GM12878 (cell line): ENCODE measurements around the gene PSMG3. TPM values are rescaled to one million over a fixed set of nuclear protein-coding genes. Genes with fewer than 3 reads are reported as not detected.

Experiments used
- ATAC-seq: fragments of 200-7000 bp; cut with Tn5 transposase; 3 replicates; pipeline ENCODE4 v1.9.1; 2020; ENCODE audit warnings: mild to moderate bottlenecking, moderate library complexity
- BruUV-seq: library from RNA; stranded (reverse); fragments of 400-500 nt; replicated peaks from 2 replicates; lab custom pipeline; 2021; lab: Mats Ljungman, UMichigan
- CTCF ChIA-PET: fragments of 300-600 bp; sonication (Branson Sonifier 250); formaldehyde crosslinking; extraction: SDS; loops from one replicate; lab custom pipeline; 2021; ENCODE audit warnings: inconsistent platforms; lab: Yijun Ruan, JAX
- POLR2A ChIA-PET: fragments of 350-600 bp; formaldehyde crosslinking; extraction: SDS; loops from one replicate; lab custom pipeline; 2021; ENCODE audit warnings: inconsistent platforms; lab: Charles Lee
- RAD21 ChIA-PET: fragments of 300-600 bp; sonication (Branson Sonifier 250); formaldehyde crosslinking; loops from one replicate; lab custom pipeline; 2023; ENCODE audit warnings: antibody characterized with exemption; ENCODE audit not compliant: unreplicated experiment; lab: Charles Lee
- SMC1A ChIA-PET: fragments of 300-600 bp; sonication (Branson Sonifier 250); formaldehyde crosslinking; loops from one replicate; lab custom pipeline; 2023; ENCODE audit not compliant: unreplicated experiment, uncharacterized antibody; lab: Charles Lee
- DNase-seq: peaks from one replicate; pipeline ENCODE4 v3.0.0-alpha.2; 2011; ENCODE audit warnings: low read depth, low spot score
- FAIRE-seq: peaks from 3 replicates; lab custom pipeline; 2011; peaks lifted over from hg19 to GRCh38; lab: Jason Lieb, UNC
- H2AFZ ChIP-seq: 2 replicates; pipeline ENCODE4 v1.6.0; 2011; ENCODE audit warnings: low read depth, low read length, control low read depth; ENCODE audit not compliant: control insufficient read depth
- H3K27ac ChIP-seq: 2 replicates; pipeline ENCODE4 v1.5.1; 2011; ENCODE audit warnings: control low read depth; ENCODE audit not compliant: control insufficient read depth, insufficient read depth
- H3K27me3 ChIP-seq, 2 experiments: replicated peaks in 1 of 2; 2 replicates each; pipeline versions ENCODE4 v1.6.0 to v1.6.1; 2011; ENCODE audit warnings: low read length in 1 of 2; ENCODE audit not compliant: control insufficient read depth in 2 of 2, insufficient read depth in 2 of 2
- H3K36me3 ChIP-seq, 2 experiments: 2 replicates each; pipeline ENCODE4 v1.5.1; 2011; ENCODE audit warnings: low read length in 1 of 2; ENCODE audit not compliant: control insufficient read depth in 2 of 2, insufficient read depth in 2 of 2
- H3K4me1 ChIP-seq: 2 replicates; pipeline ENCODE4 v1.6.1; 2011; ENCODE audit warnings: mild to moderate bottlenecking, low read length, moderate library complexity, mixed read lengths; ENCODE audit not compliant: control insufficient read depth, insufficient read depth
- H3K4me2 ChIP-seq: 2 replicates; pipeline ENCODE4 v1.6.0; 2011; ENCODE audit warnings: control low read depth; ENCODE audit not compliant: control insufficient read depth, insufficient read depth
- H3K4me3 ChIP-seq: fragments of 200-600 bp; sonication (generic); 2 replicates; pipeline ENCODE4 v1.5.1; 2016
- H3K79me2 ChIP-seq: 2 replicates; pipeline ENCODE4 v1.6.0; 2011; ENCODE audit warnings: low read length; ENCODE audit not compliant: control insufficient read depth, insufficient read depth
- H3K9ac ChIP-seq: 2 replicates; pipeline ENCODE4 v1.8.0; 2011; ENCODE audit warnings: low read length, control low read depth, mixed read lengths; ENCODE audit not compliant: control insufficient read depth, insufficient read depth
- H3K9me3 ChIP-seq: replicated peaks from 3 replicates; pipeline ENCODE4 v1.5.1; 2011; ENCODE audit warnings: mild to moderate bottlenecking, low read length; ENCODE audit not compliant: control insufficient read depth, insufficient read depth
- H4K20me1 ChIP-seq: 2 replicates; pipeline ENCODE4 v1.6.0; 2011; ENCODE audit not compliant: control insufficient read depth, insufficient read depth
- E4F1 ChIP-seq: fragments of 450-650 bp; IDR thresholded peaks from 2 replicates; pipeline ENCODE4 v1.6.1; 2018; ENCODE audit warnings: borderline replicate concordance, mild to moderate bottlenecking; ENCODE audit not compliant: partially characterized antibody
- EZH2 ChIP-seq: IDR thresholded peaks from 2 replicates; pipeline ENCODE4 v1.6.1; 2012; ENCODE audit warnings: low read depth, mild to moderate bottlenecking, control low read depth, inconsistent platforms, low read length, borderline replicate concordance; ENCODE audit not compliant: control insufficient read depth
- HDAC6 ChIP-seq: fragments of 200-600 bp; sonication (generic); IDR thresholded peaks from one replicate; pipeline ENCODE4 v1.8.0; 2017; ENCODE audit warnings: antibody characterized with exemption; ENCODE audit not compliant: unreplicated experiment
- HSF1 ChIP-seq: fragments of 150-350 bp; IDR thresholded peaks from 2 replicates; pipeline ENCODE4 v1.6.1; 2014; ENCODE audit warnings: mild to moderate bottlenecking, low read depth, low read length
- JUNB ChIP-seq: IDR thresholded peaks from 2 replicates; pipeline ENCODE4 v1.6.1; 2016; ENCODE audit warnings: antibody characterized with exemption, mild to moderate bottlenecking
- MEF2A ChIP-seq: IDR thresholded peaks from 2 replicates; pipeline ENCODE4 v1.6.1; 2011; ENCODE audit warnings: low read depth, mild to moderate bottlenecking, low read length, moderate library complexity; ENCODE audit not compliant: insufficient read depth
- NR2C1 ChIP-seq: fragments of 450-650 bp; IDR thresholded peaks from 2 replicates; pipeline ENCODE4 v1.6.1; 2017; ENCODE audit warnings: antibody characterized with exemption, mild to moderate bottlenecking, moderate library complexity
- RFX5 ChIP-seq: IDR thresholded peaks from 2 replicates; pipeline ENCODE4 v1.6.1; 2011; ENCODE audit warnings: low read depth, low read length, improper control_type of control experiment
- SIX5 ChIP-seq: IDR thresholded peaks from 2 replicates; pipeline ENCODE4 v1.6.1; 2011; ENCODE audit warnings: mild to moderate bottlenecking, low read depth, low read length, moderate library complexity; ENCODE audit not compliant: severe bottlenecking
- ZSCAN29 ChIP-seq: fragments of 450-650 bp; IDR thresholded peaks from 2 replicates; pipeline ENCODE4 v1.6.1; 2017; ENCODE audit warnings: mild to moderate bottlenecking, moderate library complexity
- WGBS: methylation state at CpG from one replicate; pipeline ENCODE4 v1.1.6; 2016; ENCODE audit warnings: low lambda C conversion rate; ENCODE audit not compliant: insufficient replicate concordance, insufficient coverage; ENCODE audit errors: missing lambda C conversion rate; 5-methylcytosine and 5-hydroxymethylcytosine counted together
- in situ Hi-C: fragments of 300-500 bp; cut with MboI; formaldehyde crosslinking; loops from 9 replicates; pipeline ENCODE4 v1.14.3; 2018; ENCODE audit warnings: mixed read lengths
- intact Hi-C: fragments of 100-400 bp; cut with micrococcal nuclease; formaldehyde crosslinking; loops from one replicate; pipeline ENCODE4 v1.14.2; 2022; ENCODE audit not compliant: unreplicated experiment
- polyA plus RNA-seq, 11 experiments: library from polyadenylated mRNA; depleted of rRNA in 4 of 11; unstranded in 6 of 11; stranded (reverse) in 5 of 11; fragments of >200 nt; fragmentation: Nextera tagmentation in 4 of 11; fragmentation: Illumina TruSeq in 1 of 11; extraction: Ambion mirVana in 4 of 11; extraction: Trizol in 1 of 11; gene quantifications; 1 replicate in 1 of 11; 2 replicates in 10 of 11; pipeline versions ENCODE4 v1.2.1 to v1.2.3, GENCODE V29; 2011 to 2016; ENCODE audit warnings: inconsistent platforms in 2 of 11, missing spikeins in 2 of 11, low read depth in 1 of 11
- total RNA-seq, 4 experiments: library from RNA; depleted of rRNA in 3 of 4; stranded (reverse); fragments of >200 nt in 3 of 4; fragmentation: Illumina TruSeq in 1 of 4; extraction: Trizol in 1 of 4; gene quantifications; 2 replicates each; pipeline versions ENCODE4 v1.2.1 to v1.2.3, GENCODE V29; 2013 to 2021
- TF ChIP-seq, protein P1 (sequence below): fragments of 450-650 bp; IDR thresholded peaks from 2 replicates; pipeline ENCODE4 v1.6.1; 2016; ENCODE audit warnings: mild to moderate bottlenecking
- TF ChIP-seq, protein P2 (sequence below): fragments of 450-650 bp; IDR thresholded peaks from 2 replicates; pipeline ENCODE4 v1.6.1; 2014; ENCODE audit warnings: mild to moderate bottlenecking

PSMG3 gene
- total and polyA plus RNA-seq, 10 of the 15 experiments (the other 5 are each of a cell fraction or from before 2014, with no cell fraction given), result 23.9 to 115 (median 60.6) TPM

DNA sequence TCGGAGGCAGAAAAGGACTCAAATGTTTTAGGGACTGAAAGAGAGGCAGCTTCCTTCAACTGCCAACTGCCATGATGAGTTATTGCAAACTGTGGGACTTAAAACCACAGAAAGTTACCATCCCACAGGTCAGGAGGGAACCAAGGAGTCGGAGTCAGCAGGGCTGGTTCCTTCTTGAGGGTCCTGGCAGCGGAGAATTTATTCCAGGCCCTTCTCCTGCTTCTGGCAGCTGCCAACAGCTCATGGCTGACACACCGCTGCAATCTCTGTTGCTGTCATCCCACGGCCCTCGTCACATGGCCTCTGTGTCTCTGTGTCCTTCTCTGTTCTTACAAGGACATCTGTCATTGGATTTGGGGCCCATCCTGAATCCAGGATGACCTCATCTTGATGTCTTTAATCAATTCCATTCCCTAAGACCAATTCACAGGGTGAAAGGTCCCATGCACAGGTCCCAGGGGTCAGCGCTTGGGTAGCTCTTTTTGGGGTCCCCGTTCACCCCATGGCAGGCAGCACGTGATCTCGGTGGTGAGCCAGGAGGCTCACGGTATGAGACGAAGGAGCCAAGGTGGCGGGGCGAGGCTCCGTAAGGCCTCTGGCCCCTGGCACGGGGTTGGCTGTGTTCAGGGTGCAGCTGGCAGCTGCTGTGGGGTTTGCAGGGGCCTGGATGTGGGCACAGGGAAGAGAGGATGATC is 27.4 kb upstream of the PSMG3 start:
- Histone ChIP-seq H3K9ac (no peak overlapping the region), H3K4me3 (no peak overlapping the region), H3K27me3 (no peaks in the 10 kb centered on the region), H4K20me1 (no peaks in the 10 kb centered on the region), H3K4me2 (no peak overlapping the region), H3K36me3 (no peaks in the 10 kb centered on the region), H2AFZ (no peak overlapping the region), H3K79me2 (no peaks in the 10 kb centered on the region), H3K9me3 (no peaks in the 10 kb centered on the region; the same call in 2 of the 3 replicates), H3K27ac (no peak overlapping the region), H3K4me1 (no peaks in the 10 kb centered on the region)
- TF ChIP-seq, protein P1, sequence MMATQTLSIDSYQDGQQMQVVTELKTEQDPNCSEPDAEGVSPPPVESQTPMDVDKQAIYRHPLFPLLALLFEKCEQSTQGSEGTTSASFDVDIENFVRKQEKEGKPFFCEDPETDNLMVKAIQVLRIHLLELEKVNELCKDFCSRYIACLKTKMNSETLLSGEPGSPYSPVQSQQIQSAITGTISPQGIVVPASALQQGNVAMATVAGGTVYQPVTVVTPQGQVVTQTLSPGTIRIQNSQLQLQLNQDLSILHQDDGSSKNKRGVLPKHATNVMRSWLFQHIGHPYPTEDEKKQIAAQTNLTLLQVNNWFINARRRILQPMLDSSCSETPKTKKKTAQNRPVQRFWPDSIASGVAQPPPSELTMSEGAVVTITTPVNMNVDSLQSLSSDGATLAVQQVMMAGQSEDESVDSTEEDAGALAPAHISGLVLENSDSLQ, result no peak
- TF ChIP-seq MEF2A, result no peak
- no peak for TF ChIP-seq HSF1
- TF ChIP-seq, protein P2, sequence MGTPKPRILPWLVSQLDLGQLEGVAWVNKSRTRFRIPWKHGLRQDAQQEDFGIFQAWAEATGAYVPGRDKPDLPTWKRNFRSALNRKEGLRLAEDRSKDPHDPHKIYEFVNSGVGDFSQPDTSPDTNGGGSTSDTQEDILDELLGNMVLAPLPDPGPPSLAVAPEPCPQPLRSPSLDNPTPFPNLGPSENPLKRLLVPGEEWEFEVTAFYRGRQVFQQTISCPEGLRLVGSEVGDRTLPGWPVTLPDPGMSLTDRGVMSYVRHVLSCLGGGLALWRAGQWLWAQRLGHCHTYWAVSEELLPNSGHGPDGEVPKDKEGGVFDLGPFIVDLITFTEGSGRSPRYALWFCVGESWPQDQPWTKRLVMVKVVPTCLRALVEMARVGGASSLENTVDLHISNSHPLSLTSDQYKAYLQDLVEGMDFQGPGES, result no peak
- TF ChIP-seq EZH2, result no peak
- TF ChIP-seq NR2C1, result no peak
- TF ChIP-seq SIX5, result no peak
- TF ChIP-seq ZSCAN29, result no peak
- no peak for TF ChIP-seq JUNB
- no peak for TF ChIP-seq HDAC6
- TF ChIP-seq RFX5, result no peak
- TF ChIP-seq E4F1, result no peak
- FAIRE-seq, result no peak
- in situ Hi-C loops (no loop called here), intact Hi-C loops (no loop called here)
- CTCF ChIA-PET, result no interaction called here
- RAD21 ChIA-PET, result no interaction called here
- POLR2A ChIA-PET, result no interaction called here
- ATAC-seq, result no peak
- BruUV-seq, result no TSS peak
- WGBS, result 42% methylated on average over 16 of the region's 16 CpGs
- SMC1A ChIA-PET, result no interaction called here
- DNase-seq, result no peak
